Type B pancreatic cell (in vitro differentiated cells): Measurements from ENCODE around the gene VAV1. TPM values are rescaled to one million over a fixed set of nuclear protein-coding genes. Genes with fewer than 3 reads are reported as not detected.
"Not testable (repeated sequence)": the region's sequence is repeated elsewhere in the genome, so short reads cannot be mapped to it uniquely, and the experiment has no call there.

ENCODE experiments used
- DNase-seq: peaks from one replicate; pipeline ENCODE4 v3.0.0; 2021; ENCODE audit warnings: mixed read lengths; ENCODE audit not compliant: unreplicated experiment; ENCODE audit errors: extremely low spot score
- H3K27ac Mint-ChIP-seq: 2 replicates; pipeline ENCODE4 v1.8.0; 2021; ENCODE audit warnings: mild to moderate bottlenecking, mixed read lengths
- H3K27me3 Mint-ChIP-seq: 2 replicates; pipeline ENCODE4 v1.8.0; 2021; ENCODE audit warnings: mixed read lengths
- H3K36me3 Mint-ChIP-seq: 2 replicates; pipeline ENCODE4 v1.8.0; 2021; ENCODE audit warnings: mixed read lengths
- H3K4me1 Mint-ChIP-seq: one replicate; pipeline ENCODE4 v1.8.0; 2021; ENCODE audit warnings: mixed read lengths; ENCODE audit not compliant: unreplicated experiment
- H3K4me3 Mint-ChIP-seq: 2 replicates; pipeline ENCODE4 v1.8.0; 2021; ENCODE audit warnings: mild to moderate bottlenecking, mixed read lengths
- H3K9me3 Mint-ChIP-seq: 2 replicates; pipeline ENCODE4 v1.8.0; 2021; ENCODE audit warnings: mixed read lengths
- total RNA-seq: library from RNA; stranded (reverse); gene quantifications from 2 replicates; pipeline ENCODE4 v1.2.1, GENCODE V29; 2021; ENCODE audit warnings: low replicate concordance
- TF ChIP-seq, protein P1 (sequence below): fragments of 200-600 bp; sonication (generic); conservative IDR thresholded peaks from 2 replicates; pipeline ENCODE4 v1.5.0; 2021; ENCODE audit warnings: antibody characterized with exemption, mild to moderate bottlenecking

VAV1 gene
- total RNA-seq, 1 donor from 2014 or later: not detected

- TF ChIP-seq, protein P1, sequence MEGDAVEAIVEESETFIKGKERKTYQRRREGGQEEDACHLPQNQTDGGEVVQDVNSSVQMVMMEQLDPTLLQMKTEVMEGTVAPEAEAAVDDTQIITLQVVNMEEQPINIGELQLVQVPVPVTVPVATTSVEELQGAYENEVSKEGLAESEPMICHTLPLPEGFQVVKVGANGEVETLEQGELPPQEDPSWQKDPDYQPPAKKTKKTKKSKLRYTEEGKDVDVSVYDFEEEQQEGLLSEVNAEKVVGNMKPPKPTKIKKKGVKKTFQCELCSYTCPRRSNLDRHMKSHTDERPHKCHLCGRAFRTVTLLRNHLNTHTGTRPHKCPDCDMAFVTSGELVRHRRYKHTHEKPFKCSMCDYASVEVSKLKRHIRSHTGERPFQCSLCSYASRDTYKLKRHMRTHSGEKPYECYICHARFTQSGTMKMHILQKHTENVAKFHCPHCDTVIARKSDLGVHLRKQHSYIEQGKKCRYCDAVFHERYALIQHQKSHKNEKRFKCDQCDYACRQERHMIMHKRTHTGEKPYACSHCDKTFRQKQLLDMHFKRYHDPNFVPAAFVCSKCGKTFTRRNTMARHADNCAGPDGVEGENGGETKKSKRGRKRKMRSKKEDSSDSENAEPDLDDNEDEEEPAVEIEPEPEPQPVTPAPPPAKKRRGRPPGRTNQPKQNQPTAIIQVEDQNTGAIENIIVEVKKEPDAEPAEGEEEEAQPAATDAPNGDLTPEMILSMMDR: no peak
- H3K27ac Mint-ChIP-seq: no peak overlapping the region
- peaks cover 29% of the 10 kb centered on the region for H3K36me3 Mint-ChIP-seq
- no peaks in the 10 kb centered on the region for H3K27me3 Mint-ChIP-seq
- H3K4me3 Mint-ChIP-seq: no peak overlapping the region
- peaks cover 28% of the 10 kb centered on the region for H3K4me1 Mint-ChIP-seq
- DNase-seq: no peak
- no peaks in the 10 kb centered on the region for H3K9me3 Mint-ChIP-seq
Measured at GRCh38 chr19:6745965-6746364, 26.5 kb upstream of the VAV1 start.

- Mint-ChIP-seq H3K36me3 (peaks cover 32% of the 10 kb centered on the region), H3K4me1 (peaks cover 19% of the 10 kb centered on the region)
- H3K4me3 Mint-ChIP-seq, H3K27ac Mint-ChIP-seq, H3K27me3 Mint-ChIP-seq, H3K9me3 Mint-ChIP-seq, DNase-seq: not testable (repeated sequence)
Measured at GRCh38 chr19:6748543-6748942, 24.0 kb upstream of the VAV1 start.

GRCh38 chr19:6750062-6750461, 22.4 kb upstream of the VAV1 start:
- no peak for DNase-seq
- H3K4me3 Mint-ChIP-seq: peak overlapping the region; percentile 27
- H3K9me3 Mint-ChIP-seq: no peaks in the 10 kb centered on the region
- no peaks in the 10 kb centered on the region for H3K27me3 Mint-ChIP-seq
- peaks cover 9% of the 10 kb centered on the region for H3K4me1 Mint-ChIP-seq
- no peak overlapping the region for H3K27ac Mint-ChIP-seq
- TF ChIP-seq, protein P1: no peak
- H3K36me3 Mint-ChIP-seq: peaks cover 23% of the 10 kb centered on the region

DNA sequence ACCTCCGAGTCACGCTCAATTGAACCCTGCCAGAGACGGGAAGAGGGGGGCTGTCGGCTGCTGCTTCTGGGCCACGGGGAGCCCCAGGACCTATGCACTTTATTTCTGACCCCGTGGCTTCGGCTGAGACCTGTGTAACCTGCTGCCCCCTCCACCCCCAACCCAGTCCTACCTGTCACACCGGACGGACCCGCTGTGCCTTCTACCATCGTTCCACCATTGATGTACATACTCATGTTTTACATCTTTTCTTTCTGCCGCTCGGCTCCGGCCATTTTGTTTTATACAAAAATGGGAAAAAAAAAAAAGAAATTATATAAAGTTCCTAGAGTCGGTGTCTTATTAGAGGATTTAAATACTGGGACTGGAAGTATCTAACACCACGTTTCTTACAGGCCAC, 21.3 kb upstream of the VAV1 start:
- DNase-seq: no peak
- peaks cover 4% of the 10 kb centered on the region for H3K4me1 Mint-ChIP-seq
- H3K9me3 Mint-ChIP-seq: no peaks in the 10 kb centered on the region
- peaks cover 17% of the 10 kb centered on the region for H3K36me3 Mint-ChIP-seq
- TF ChIP-seq, protein P1: no peak
- no peaks in the 10 kb centered on the region for H3K27me3 Mint-ChIP-seq
- H3K27ac Mint-ChIP-seq: peak overlapping the region; percentile 59
- H3K4me3 Mint-ChIP-seq: no peak overlapping the region

- peak overlapping the region; percentile 84 for H3K4me3 Mint-ChIP-seq
- H3K9me3 Mint-ChIP-seq: no peaks in the 10 kb centered on the region
- no peaks in the 10 kb centered on the region for H3K27me3 Mint-ChIP-seq
- TF ChIP-seq, protein P1: no peak
- H3K27ac Mint-ChIP-seq: peak overlapping the region; percentile 90
- DNase-seq: peak; percentile 74
- peaks cover 17% of the 10 kb centered on the region for H3K36me3 Mint-ChIP-seq
- peaks cover 4% of the 10 kb centered on the region for H3K4me1 Mint-ChIP-seq
Measured at GRCh38 chr19:6752256-6753177, 20.0 kb upstream of the VAV1 start.
